Adipocyte (in vitro differentiated cells): ENCODE measurements around the gene RNF113B.

Experiments used
- DNase-seq: peaks from one replicate; pipeline ENCODE4 v3.0.0-alpha.2; 2015; ENCODE audit warnings: low read depth
- H3K27me3 ChIP-seq: replicated peaks from 2 replicates; pipeline ENCODE4 v1.7.0; 2013; ENCODE audit warnings: mild to moderate bottlenecking, low read length, moderate library complexity; ENCODE audit not compliant: control insufficient read depth, insufficient read depth
- H3K36me3 ChIP-seq: 2 replicates; pipeline ENCODE4 v1.7.0; 2013; ENCODE audit warnings: low read length, mild to moderate bottlenecking, moderate library complexity; ENCODE audit not compliant: control insufficient read depth, insufficient read depth, severe bottlenecking
- H3K4me1 ChIP-seq: 2 replicates; pipeline ENCODE4 v1.7.0; 2013; ENCODE audit warnings: mild to moderate bottlenecking, low read length, moderate library complexity; ENCODE audit not compliant: control insufficient read depth, insufficient read depth
- H3K4me3 ChIP-seq: 2 replicates; pipeline ENCODE4 v1.7.0; 2013; ENCODE audit warnings: mild to moderate bottlenecking, low read length, moderate library complexity
- H3K9ac ChIP-seq: 2 replicates; pipeline ENCODE4 v1.7.0; 2013; ENCODE audit warnings: mild to moderate bottlenecking, low read length, moderate library complexity
- H3K9me3 ChIP-seq: 2 replicates; pipeline ENCODE4 v1.7.0; 2013; ENCODE audit warnings: mild to moderate bottlenecking, low read length, moderate library complexity; ENCODE audit not compliant: control insufficient read depth

Gene RNF113B

DNA sequence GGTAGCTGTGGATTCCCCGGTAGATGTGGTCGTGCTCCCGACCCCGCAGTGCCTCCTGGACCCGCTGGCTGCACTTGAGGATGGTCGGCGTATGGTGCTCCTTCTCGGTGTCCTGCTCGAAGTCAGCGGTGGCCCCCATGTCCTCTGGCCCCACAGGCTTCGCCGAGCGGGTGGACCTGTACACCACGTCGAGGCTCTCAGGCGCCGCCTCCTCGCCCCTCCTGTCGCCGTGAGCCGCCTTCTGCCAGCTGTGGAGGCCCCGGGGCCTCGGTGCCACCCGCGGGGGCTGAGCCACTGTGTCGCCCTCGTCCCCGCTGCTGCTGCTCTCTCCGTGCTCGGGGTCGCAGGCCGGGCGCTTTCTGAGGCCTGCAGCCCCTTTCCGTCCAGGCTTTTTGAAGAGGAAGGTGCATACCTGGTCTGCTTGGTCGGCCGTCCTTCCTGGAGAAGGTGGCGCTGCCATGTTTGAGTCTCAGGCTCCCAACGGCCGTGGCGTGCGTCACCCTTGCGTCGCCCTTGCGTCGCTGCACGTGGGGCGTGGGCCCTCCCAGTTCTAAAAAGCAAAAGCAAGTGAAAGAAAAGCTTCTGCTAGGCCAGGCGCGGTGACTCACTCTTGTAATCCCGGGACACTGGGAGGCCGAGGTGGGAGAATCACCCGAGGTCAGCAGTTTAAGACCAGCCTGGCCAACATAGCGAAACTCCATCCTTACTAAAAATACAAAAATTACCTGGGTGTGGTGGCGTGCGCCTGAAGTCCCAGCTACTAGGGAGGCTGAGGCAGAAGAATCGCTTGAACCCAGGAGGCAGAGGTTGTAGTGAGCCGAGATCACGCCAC lies at the start of gene RNF113B:
TSS of gene RNF113B (minus strand) at position 493 of the 832 bp plus-strand sequence. CDS start at position 460, 33 bp downstream.
- Histone ChIP-seq H3K4me3 (no peak within 1 kb of the TSS), H3K27me3 (no peaks in the 10 kb centered on the region), H3K9ac (no peak within 1 kb of the TSS), H3K36me3 (no peaks in the 10 kb centered on the region), H3K4me1 (peaks cover 33% of the 10 kb centered on the region), H3K9me3 (no peaks in the 10 kb centered on the region)
- no peak for DNase-seq

- peaks cover 32% of the 10 kb centered on the region for H3K4me1 ChIP-seq
- DNase-seq: no peak
- H3K36me3 ChIP-seq: no peaks in the 10 kb centered on the region
- no peaks in the 10 kb centered on the region for H3K27me3 ChIP-seq
- H3K9me3 ChIP-seq: no peaks in the 10 kb centered on the region
- H3K9ac ChIP-seq: no peak overlapping the region
- no peak overlapping the region for H3K4me3 ChIP-seq
These were observed 49.4 kb upstream of the RNF113B start for GRCh38 chr13:98226496-98226895.

DNA sequence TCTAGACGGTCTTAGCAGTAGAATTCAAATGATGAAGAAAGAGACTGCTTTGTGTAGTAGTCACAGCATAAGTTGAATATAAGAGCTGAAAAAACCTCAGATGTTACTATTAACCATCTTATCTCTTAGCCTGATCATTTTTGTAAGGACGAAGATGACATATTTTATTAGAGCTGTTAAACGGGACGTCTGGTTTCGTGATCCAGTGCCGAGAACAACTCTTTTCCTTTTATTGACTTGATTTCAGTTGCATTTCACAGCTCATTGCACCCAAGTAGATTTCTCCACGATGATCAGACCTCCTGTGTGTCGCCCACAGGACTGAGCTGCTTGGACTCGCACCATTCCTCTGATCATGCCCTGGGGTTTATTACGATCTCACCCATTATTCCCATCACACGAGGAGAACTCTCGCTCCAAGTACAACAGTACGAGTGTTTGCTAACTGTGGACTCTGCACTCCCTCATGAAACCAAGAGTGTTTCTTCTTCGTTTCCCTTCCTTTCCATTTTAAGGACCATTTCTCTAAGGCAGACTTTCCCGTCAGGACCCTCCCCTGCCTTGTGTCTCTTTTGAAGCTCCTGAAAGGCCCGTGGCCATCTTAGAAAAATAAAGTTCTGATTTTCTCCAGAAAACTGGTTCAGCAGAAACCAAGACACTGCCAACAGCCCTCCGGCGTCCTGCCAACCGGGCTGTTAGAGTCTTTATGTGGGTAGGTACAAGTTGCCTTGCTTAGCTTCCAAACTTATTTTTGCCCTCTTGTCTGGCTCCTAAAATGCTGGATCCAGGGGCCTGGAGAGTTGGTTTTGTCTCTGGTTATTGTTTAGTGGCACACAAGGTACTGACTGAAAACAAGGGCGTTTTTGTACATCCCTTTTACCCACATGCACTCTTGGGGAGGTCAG lies 48.2 kb upstream of the RNF113B start:
- Histone ChIP-seq H3K36me3 (no peaks in the 10 kb centered on the region), H3K27me3 (no peaks in the 10 kb centered on the region), H3K9me3 (no peaks in the 10 kb centered on the region), H3K4me3 (no peak overlapping the region), H3K9ac (no peak overlapping the region), H3K4me1 (peaks cover 43% of the 10 kb centered on the region)
- no peak for DNase-seq

- peaks cover 40% of the 10 kb centered on the region for H3K4me1 ChIP-seq
- H3K27me3 ChIP-seq: no peaks in the 10 kb centered on the region
- H3K9ac ChIP-seq: no peak overlapping the region
- H3K36me3 ChIP-seq: no peaks in the 10 kb centered on the region
- no peak for DNase-seq
- H3K4me3 ChIP-seq: no peak overlapping the region
- H3K9me3 ChIP-seq: no peaks in the 10 kb centered on the region
These were observed 47.5 kb upstream of the RNF113B start for GRCh38 chr13:98224557-98224956.

- Histone ChIP-seq H3K4me1 (peaks cover 32% of the 10 kb centered on the region), H3K9me3 (no peaks in the 10 kb centered on the region), H3K4me3 (no peak overlapping the region), H3K27me3 (no peaks in the 10 kb centered on the region), H3K36me3 (no peaks in the 10 kb centered on the region), H3K9ac (no peak overlapping the region)
- no peak for DNase-seq
These were observed 46.7 kb upstream of the RNF113B start for GRCh38 chr13:98223741-98224140.

DNA sequence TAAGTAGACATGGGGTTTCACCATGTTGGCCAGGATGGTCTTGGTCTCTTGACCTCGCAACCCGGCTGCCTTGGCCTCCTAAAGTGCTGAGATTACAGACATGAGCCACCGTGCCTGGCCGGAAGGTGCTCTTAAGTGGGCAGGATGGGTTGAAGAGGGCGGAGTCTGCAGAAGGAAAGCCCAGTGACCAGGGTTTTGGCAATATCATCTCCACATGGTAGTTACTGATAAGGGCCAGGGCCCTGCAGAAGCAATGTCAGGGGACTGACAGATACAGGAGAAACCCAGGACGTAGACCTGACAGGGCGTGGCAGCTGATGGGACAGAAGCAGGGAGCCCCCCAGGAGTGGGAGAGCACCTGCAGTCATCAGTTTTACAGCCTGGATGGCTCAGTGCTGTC lies 45.7 kb upstream of the RNF113B start:
- Histone ChIP-seq H3K36me3 (no peaks in the 10 kb centered on the region), H3K9ac (no peak overlapping the region), H3K4me3 (no peak overlapping the region), H3K27me3 (no peaks in the 10 kb centered on the region), H3K9me3 (no peaks in the 10 kb centered on the region), H3K4me1 (peaks cover 25% of the 10 kb centered on the region)
- no peak for DNase-seq

GRCh38 chr13:98222081-98222554 lies 45.0 kb upstream of the RNF113B start:
- no peak overlapping the region for H3K9ac ChIP-seq
- no peaks in the 10 kb centered on the region for H3K9me3 ChIP-seq
- no peaks in the 10 kb centered on the region for H3K36me3 ChIP-seq
- no peak overlapping the region for H3K4me3 ChIP-seq
- H3K27me3 ChIP-seq: no peaks in the 10 kb centered on the region
- DNase-seq: peak; percentile 52
- H3K4me1 ChIP-seq: peaks cover 25% of the 10 kb centered on the region

DNA sequence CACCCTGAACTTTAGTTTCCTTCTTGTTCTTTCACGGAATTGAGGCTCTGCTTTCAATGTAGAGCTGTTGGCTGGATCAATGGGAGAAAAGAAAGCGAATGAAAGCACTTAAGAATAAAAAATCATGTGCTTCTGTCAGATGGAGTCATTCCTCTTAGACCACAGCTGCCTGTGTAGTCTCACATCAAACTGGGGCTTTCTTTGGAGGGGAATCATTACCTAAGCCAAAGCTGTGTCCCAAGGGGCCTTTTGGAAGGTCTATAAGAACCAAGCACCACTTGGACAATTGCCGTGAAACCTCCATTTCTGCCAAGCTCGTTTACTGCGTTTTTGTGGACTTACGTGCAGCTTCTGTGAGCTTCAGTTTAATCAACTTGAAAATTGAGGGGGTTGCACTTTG lies 44.2 kb upstream of the RNF113B start:
- Histone ChIP-seq H3K36me3 (no peaks in the 10 kb centered on the region), H3K27me3 (no peaks in the 10 kb centered on the region), H3K9ac (no peak overlapping the region), H3K9me3 (no peaks in the 10 kb centered on the region), H3K4me3 (no peak overlapping the region), H3K4me1 (peaks cover 25% of the 10 kb centered on the region)
- DNase-seq: no peak

GRCh38 chr13:98220271-98220791 lies 43.3 kb upstream of the RNF113B start:
- Histone ChIP-seq H3K9me3 (no peaks in the 10 kb centered on the region), H3K4me1 (peaks cover 25% of the 10 kb centered on the region), H3K4me3 (no peak overlapping the region), H3K36me3 (no peaks in the 10 kb centered on the region), H3K9ac (no peak overlapping the region), H3K27me3 (no peaks in the 10 kb centered on the region)
- no peak for DNase-seq

GRCh38 chr13:98219685-98220084 lies 42.6 kb upstream of the RNF113B start:
- no peak overlapping the region for H3K9ac ChIP-seq
- H3K36me3 ChIP-seq: no peaks in the 10 kb centered on the region
- no peak overlapping the region for H3K4me3 ChIP-seq
- H3K27me3 ChIP-seq: no peaks in the 10 kb centered on the region
- no peaks in the 10 kb centered on the region for H3K9me3 ChIP-seq
- no peak for DNase-seq
- H3K4me1 ChIP-seq: peaks cover 25% of the 10 kb centered on the region

DNA sequence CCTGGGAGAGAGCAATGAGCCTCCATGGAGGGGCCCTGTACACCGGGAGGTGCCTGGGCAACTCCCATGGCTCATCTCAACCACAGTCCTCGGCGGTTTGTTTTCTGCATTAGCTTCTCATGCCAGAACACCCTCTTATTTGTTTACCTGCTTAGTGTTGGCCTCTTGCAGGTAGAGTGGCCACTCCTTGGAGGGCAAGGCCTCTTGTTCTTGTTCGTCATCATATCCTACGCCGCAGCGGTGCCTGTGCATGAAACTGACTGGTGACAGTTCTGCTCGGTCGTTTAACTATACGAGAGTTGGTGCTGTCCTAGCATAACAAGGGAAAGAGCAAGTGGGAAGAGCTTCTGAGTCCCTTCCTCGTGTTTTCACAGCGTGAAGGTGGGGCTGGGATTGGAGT lies 40.5 kb upstream of the RNF113B start:
- H3K4me1 ChIP-seq: peaks cover 21% of the 10 kb centered on the region
- no peaks in the 10 kb centered on the region for H3K9me3 ChIP-seq
- H3K36me3 ChIP-seq: no peaks in the 10 kb centered on the region
- no peak overlapping the region for H3K4me3 ChIP-seq
- no peak for DNase-seq
- no peaks in the 10 kb centered on the region for H3K27me3 ChIP-seq
- H3K9ac ChIP-seq: no peak overlapping the region
